ENCODE data around the gene SLC44A1.

SLC44A1 gene

GRCh38 chr9:105339849-105340248, 95.4 kb downstream of the SLC44A1 start:
- no peak for DNase-seq

- peak in 1 of 4 experiments; percentile 19 for DNase-seq
Measured at GRCh38 chr9:105341434-105342146, 97.1 kb downstream of the SLC44A1 start.

- DNase-seq, result no peak
Measured at GRCh38 chr9:105342147-105342505, 97.7 kb downstream of the SLC44A1 start.

GRCh38 chr9:105344283-105344682, 99.8 kb downstream of the SLC44A1 start:
- no peak for DNase-seq

- DNase-seq, result no peak
Measured at GRCh38 chr9:105345626-105346025, 101.2 kb downstream of the SLC44A1 start.

- no peak for DNase-seq
Measured at GRCh38 chr9:105346273-105346672, 101.8 kb downstream of the SLC44A1 start.

GRCh38 chr9:105354448-105354847, 110.0 kb downstream of the SLC44A1 start:
- no peak for DNase-seq

GRCh38 chr9:105355781-105356180, 111.3 kb downstream of the SLC44A1 start:
- DNase-seq, result no peak

GRCh38 chr9:105357937-105358336, 113.5 kb downstream of the SLC44A1 start:
- no peak for DNase-seq

GRCh38 chr9:105359892-105360291, 115.4 kb downstream of the SLC44A1 start:
- DNase-seq, result no peak

GRCh38 chr9:105360344-105360743, 115.9 kb downstream of the SLC44A1 start:
- no peak for DNase-seq

GRCh38 chr9:105361873-105362272, 117.4 kb downstream of the SLC44A1 start:
- no peak for DNase-seq

GRCh38 chr9:105362470-105362869, 118.0 kb downstream of the SLC44A1 start:
- DNase-seq, result no peak

GRCh38 chr9:105363837-105364236, 119.4 kb downstream of the SLC44A1 start:
- no peak for DNase-seq

GRCh38 chr9:105369911-105370310, 125.5 kb downstream of the SLC44A1 start:
- peak in 1 of 4 experiments; percentile 4 for DNase-seq

GRCh38 chr9:105373723-105374122, 129.3 kb downstream of the SLC44A1 start:
- no peak for DNase-seq

- no peak for DNase-seq
Measured at GRCh38 chr9:105375323-105375722, 130.9 kb downstream of the SLC44A1 start.

- no peak for DNase-seq
Measured at GRCh38 chr9:105376893-105377292, 132.4 kb downstream of the SLC44A1 start.

GRCh38 chr9:105385381-105385985, 141.0 kb downstream of the SLC44A1 start:
- peak; percentile 40 to 65 (median 60) for DNase-seq

GRCh38 chr9:105389796-105390195, 145.3 kb downstream of the SLC44A1 start:
- no peak for DNase-seq

GRCh38 chr9:105390871-105391270, 146.4 kb downstream of the SLC44A1 start:
- DNase-seq, result no peak

GRCh38 chr9:105391288-105391687, 146.8 kb downstream of the SLC44A1 start:
- DNase-seq, result no peak

GRCh38 chr9:105392531-105392930, 148.1 kb downstream of the SLC44A1 start:
- no peak for DNase-seq

- DNase-seq, result no peak
Measured at GRCh38 chr9:105393576-105394344, 149.3 kb downstream of the SLC44A1 start.

Measured in suppressor macrophage (primary cell).